ENCODE data around the gene NCOA3.

DNA sequence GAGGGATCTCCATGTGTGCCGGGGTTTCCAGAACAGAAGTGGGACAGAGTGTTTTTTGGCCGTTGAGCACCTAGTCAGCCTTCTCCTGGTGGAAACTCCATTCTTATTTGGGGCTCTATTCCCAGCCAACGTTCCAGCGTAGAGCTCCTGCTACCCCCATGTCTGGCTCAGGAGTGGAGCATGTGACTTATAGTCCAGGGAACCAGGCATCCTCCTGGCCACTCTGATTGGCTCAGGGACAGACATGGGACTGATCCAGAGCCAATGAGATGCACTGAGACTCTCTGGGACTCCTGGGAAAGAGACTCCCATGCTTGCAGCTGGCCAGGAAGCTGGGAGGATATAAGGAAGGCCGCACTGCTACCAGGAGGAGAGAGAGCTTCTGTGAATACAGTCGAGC is 196.5 kb downstream of the NCOA3 start:
- TF ChIP-seq, protein P1, sequence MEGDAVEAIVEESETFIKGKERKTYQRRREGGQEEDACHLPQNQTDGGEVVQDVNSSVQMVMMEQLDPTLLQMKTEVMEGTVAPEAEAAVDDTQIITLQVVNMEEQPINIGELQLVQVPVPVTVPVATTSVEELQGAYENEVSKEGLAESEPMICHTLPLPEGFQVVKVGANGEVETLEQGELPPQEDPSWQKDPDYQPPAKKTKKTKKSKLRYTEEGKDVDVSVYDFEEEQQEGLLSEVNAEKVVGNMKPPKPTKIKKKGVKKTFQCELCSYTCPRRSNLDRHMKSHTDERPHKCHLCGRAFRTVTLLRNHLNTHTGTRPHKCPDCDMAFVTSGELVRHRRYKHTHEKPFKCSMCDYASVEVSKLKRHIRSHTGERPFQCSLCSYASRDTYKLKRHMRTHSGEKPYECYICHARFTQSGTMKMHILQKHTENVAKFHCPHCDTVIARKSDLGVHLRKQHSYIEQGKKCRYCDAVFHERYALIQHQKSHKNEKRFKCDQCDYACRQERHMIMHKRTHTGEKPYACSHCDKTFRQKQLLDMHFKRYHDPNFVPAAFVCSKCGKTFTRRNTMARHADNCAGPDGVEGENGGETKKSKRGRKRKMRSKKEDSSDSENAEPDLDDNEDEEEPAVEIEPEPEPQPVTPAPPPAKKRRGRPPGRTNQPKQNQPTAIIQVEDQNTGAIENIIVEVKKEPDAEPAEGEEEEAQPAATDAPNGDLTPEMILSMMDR (IDR thresholded peaks at IDR 0.05), result no peak
- no peak for TF ChIP-seq POLR2A (IDR thresholded peaks at IDR 0.05)

Data from esophagus squamous epithelium (tissue), 4 donors.